SHP77 treated with DMSO at 0.1 percent for 48 hours (cell line): ENCODE data around the gene PTPN5.

ENCODE experiments used
- DNase-seq: peaks from one replicate; lab custom pipeline; 2025; lab: John Stamatoyannopoulos, UW

The PTPN5 gene

GRCh38 chr11:18773104-18773503, 18.5 kb downstream of the PTPN5 start:
- no peak for DNase-seq

- DNase-seq, result no peak
Observed at GRCh38 chr11:18772211-18772610, 19.4 kb downstream of the PTPN5 start.

GRCh38 chr11:18771266-18772035, 20.1 kb downstream of the PTPN5 start:
- DNase-seq, result no peak

GRCh38 chr11:18770479-18771125, 21.0 kb downstream of the PTPN5 start:
- no peak for DNase-seq

- DNase-seq, result no peak
Observed at GRCh38 chr11:18769802-18770456, 21.7 kb downstream of the PTPN5 start.

GRCh38 chr11:18768978-18769377, 22.6 kb downstream of the PTPN5 start:
- DNase-seq, result no peak

GRCh38 chr11:18768472-18768901, 23.1 kb downstream of the PTPN5 start:
- no peak for DNase-seq

- no peak for DNase-seq
Observed at GRCh38 chr11:18766015-18766414, 25.6 kb downstream of the PTPN5 start.

- no peak for DNase-seq
Observed at GRCh38 chr11:18765554-18765953, 26.0 kb downstream of the PTPN5 start.

- no peak for DNase-seq
Observed at GRCh38 chr11:18761741-18762140, 29.9 kb downstream of the PTPN5 start.

GRCh38 chr11:18761144-18761543, 30.5 kb downstream of the PTPN5 start:
- DNase-seq, result no peak

GRCh38 chr11:18757811-18758210, 33.8 kb downstream of the PTPN5 start:
- no peak for DNase-seq

- no peak for DNase-seq
Observed at GRCh38 chr11:18756889-18757288, 34.7 kb downstream of the PTPN5 start.

- DNase-seq, result no peak
Observed at GRCh38 chr11:18754308-18754707, 37.3 kb downstream of the PTPN5 start.

GRCh38 chr11:18752502-18752901, 39.1 kb downstream of the PTPN5 start:
- DNase-seq, result no peak

GRCh38 chr11:18750944-18751343, 40.7 kb downstream of the PTPN5 start:
- DNase-seq, result no peak

- DNase-seq, result no peak
Observed at GRCh38 chr11:18749681-18750319, 41.8 kb downstream of the PTPN5 start.

GRCh38 chr11:18748766-18749365, 42.7 kb downstream of the PTPN5 start:
- DNase-seq, result no peak

GRCh38 chr11:18745251-18745650, 46.3 kb downstream of the PTPN5 start:
- DNase-seq, result no peak

GRCh38 chr11:18743900-18744514, 47.6 kb downstream of the PTPN5 start:
- DNase-seq, result no peak

- DNase-seq, result no peak
Observed at GRCh38 chr11:18743365-18743764, 48.2 kb downstream of the PTPN5 start.

- DNase-seq, result no peak
Observed at GRCh38 chr11:18741783-18742182, 49.8 kb downstream of the PTPN5 start.
